GM12891 (cell line): Measurements from ENCODE around the gene VSIG10.

ENCODE experiments used
- DNase-seq: peaks from one replicate; pipeline ENCODE4 v3.0.0; 2011; ENCODE audit warnings: low spot score; ENCODE audit not compliant: insufficient read length
- FAIRE-seq: peaks from 2 replicates; lab custom pipeline; 2011; peaks lifted over from hg19 to GRCh38; lab: Jason Lieb, UNC
- PAX5 ChIP-seq: IDR thresholded peaks from 2 replicates; pipeline ENCODE4 v1.6.1; 2011; ENCODE audit warnings: low read length, moderate library complexity, mild to moderate bottlenecking; ENCODE audit not compliant: insufficient read depth, severe bottlenecking
- POLR2A ChIP-seq: IDR thresholded peaks from 2 replicates; pipeline ENCODE4 v1.6.1; 2011; ENCODE audit warnings: low read depth, low read length, control low read depth
- POLR2AphosphoS5 ChIP-seq: IDR thresholded peaks from 2 replicates; pipeline ENCODE4 v1.6.1; 2011; ENCODE audit warnings: low read depth, low read length, control low read depth
- POU2F2 ChIP-seq: IDR thresholded peaks from 2 replicates; pipeline ENCODE4 v1.6.1; 2011; ENCODE audit warnings: low read depth, mild to moderate bottlenecking, control low read depth, low read length, moderate library complexity
- SPI1 ChIP-seq: IDR thresholded peaks from 2 replicates; pipeline ENCODE4 v1.6.1; 2011; ENCODE audit warnings: low read depth, low read length, control low read depth
- TAF1 ChIP-seq: IDR thresholded peaks from 2 replicates; pipeline ENCODE4 v1.6.1; 2011; ENCODE audit warnings: low read depth, low read length, control low read depth

The VSIG10 gene

GRCh38 chr12:118060301-118061010, 43.4 kb downstream of the VSIG10 start:
- TF ChIP-seq TAF1 (no peak), POU2F2 (no peak)
- DNase-seq, result no peak
- FAIRE-seq, result peak; percentile 69

DNA sequence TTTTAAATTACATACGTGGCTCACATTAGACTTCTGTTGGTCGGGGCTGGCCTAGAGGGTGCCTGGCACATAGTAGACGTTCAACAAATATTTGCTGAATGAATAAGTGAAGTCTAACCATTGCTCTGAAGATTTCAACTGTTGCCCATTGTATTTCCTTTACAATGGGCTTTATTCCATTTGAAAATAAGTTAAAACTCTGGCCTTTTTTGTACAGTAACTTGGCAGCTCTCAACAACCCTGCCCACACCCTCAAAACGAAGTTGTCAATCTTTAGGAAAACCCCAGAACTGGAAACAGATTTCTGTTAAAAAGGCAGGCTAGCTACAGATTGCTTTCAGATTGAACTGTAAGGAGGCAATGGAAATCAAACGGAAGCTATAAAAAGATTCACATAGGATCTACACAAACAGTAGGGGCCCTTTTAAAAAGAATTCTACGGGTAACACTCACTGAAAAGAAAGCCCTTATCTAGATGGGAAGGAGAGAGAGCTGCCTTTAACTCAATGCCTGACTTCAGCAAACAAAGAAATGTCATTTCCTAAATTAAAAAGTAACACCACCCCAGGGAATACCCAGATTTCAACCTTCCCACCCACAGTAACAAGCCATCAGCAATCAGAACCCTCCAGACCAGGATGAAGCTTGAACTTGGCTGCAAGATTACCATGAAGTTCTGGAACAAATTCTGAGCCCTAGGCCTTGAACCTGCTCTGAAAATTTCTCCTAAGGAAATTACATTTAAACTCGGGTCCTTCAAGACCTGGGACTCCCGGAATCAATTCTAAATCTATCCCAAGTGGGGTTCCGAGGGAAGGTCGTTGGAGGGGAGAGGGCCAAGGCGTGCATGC, 44.2 kb downstream of the VSIG10 start:
- DNase-seq (no peak), FAIRE-seq (peak; percentile 51)
- TF ChIP-seq POLR2AphosphoS5 (no peak), PAX5 (no peak), TAF1 (no peak), SPI1 (no peak), POU2F2 (no peak), POLR2A (no peak)

- DNase-seq, result no peak
- TF ChIP-seq POLR2A (no peak), SPI1 (no peak)
- no peak for FAIRE-seq
Measured at GRCh38 chr12:118058881-118059280, 44.9 kb downstream of the VSIG10 start.

DNA sequence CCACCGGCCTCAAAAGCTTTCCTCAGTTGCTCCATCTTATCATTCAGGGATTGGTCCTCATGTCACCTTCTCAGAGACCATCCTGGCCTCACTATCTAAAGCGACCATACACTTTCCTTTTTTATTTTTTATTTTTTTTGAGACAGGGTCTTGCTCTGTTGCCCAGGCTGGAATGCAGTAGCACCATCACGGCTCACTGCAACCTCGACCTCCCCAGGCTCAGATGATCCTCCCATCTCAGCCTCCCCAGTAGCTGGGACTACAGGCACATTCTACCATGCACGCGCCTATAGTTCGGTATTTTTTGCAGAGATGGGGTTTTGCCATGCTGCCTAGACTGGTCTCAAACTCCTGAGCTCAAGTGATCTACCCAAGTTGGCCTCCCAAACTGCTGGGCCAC, 45.6 kb downstream of the VSIG10 start:
- DNase-seq (no peak), FAIRE-seq (no peak)
- TF ChIP-seq POU2F2 (no peak), POLR2AphosphoS5 (no peak), SPI1 (no peak), TAF1 (no peak), POLR2A (no peak), PAX5 (no peak)

DNA sequence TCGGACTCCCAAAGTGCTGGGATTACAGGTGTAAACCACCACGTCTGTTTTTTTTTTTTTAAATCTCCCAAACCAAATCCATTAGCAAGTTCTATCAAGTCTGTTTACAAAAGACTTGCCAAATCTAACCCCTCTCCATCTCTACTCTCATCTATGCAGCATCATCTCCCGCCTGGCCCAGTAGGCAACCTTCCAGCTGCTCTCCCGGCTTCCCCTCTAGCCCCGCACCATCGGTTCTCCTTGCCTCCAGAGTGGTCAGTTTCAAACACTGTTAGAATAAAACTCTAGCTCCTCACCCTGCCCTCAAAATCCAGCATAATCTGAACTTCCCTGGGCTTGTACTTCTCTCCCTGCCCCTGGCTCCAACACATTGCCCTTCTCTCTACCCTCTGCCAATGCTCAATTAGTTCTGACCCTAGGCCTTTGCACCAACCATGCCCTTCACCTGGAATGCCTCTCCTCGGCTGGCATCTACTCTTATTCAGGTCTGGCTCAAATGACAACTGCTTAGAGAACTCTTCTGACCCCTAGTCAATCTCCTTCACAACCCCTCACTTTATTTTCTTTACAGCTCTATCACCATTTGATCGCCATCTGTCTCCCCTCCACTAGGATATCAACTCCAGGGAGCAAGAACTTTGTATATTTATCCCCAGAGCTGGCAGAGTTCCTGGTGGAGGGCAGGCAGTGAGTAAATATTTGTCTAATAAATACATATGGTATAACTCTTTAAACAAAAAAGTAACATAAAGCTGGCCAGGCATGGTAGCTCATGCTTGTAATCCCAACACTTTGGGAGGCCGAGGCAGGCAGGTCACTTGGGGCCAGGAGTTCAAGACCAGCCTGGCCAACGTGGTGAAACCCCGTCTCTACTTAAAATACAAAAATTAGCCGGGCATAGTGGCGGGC, 47.7 kb downstream of the VSIG10 start:
- DNase-seq (no peak), FAIRE-seq (no peak)
- TF ChIP-seq POU2F2 (no peak), POLR2A (no peak), TAF1 (no peak), SPI1 (no peak), PAX5 (no peak), POLR2AphosphoS5 (no peak)

DNA sequence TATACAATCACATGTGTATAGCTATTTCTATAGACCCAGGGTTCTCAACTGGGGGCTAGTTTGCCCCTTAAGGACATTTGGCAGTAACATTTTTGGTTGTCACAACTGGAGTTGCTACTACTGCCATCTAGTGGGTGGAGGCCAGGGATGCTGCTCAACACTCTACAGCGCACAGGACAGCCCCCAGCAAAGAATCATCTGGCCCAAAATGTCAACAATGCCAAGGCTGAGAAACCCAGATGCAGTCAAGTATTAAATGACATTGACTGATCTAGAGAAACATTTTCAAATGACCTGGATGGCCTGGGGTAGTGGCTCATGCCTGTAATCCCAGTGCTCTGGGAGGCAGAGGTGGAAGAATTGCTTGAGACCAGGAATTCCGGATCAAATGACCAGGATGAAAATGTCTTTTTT, 48.7 kb downstream of the VSIG10 start:
- DNase-seq (no peak), FAIRE-seq (peak; percentile 76)
- no peak for TF ChIP-seq POLR2AphosphoS5
- TF ChIP-seq SPI1, result no peak
- no peak for TF ChIP-seq TAF1
- no peak for TF ChIP-seq POLR2A
- TF ChIP-seq POU2F2, result no peak
- no peak for TF ChIP-seq PAX5

GRCh38 chr12:118053071-118053985, 50.5 kb downstream of the VSIG10 start:
- DNase-seq (no peak), FAIRE-seq (no peak)
- no peak for TF ChIP-seq PAX5
- no peak for TF ChIP-seq TAF1
- TF ChIP-seq SPI1, result no peak

- FAIRE-seq, result no peak
Measured at GRCh38 chr12:118052324-118053070, 51.3 kb downstream of the VSIG10 start.

More at GRCh38 chr12:118052324-118053070, 51.3 kb downstream of the VSIG10 start:
- TF ChIP-seq SPI1 (no peak), POLR2A (no peak), POLR2AphosphoS5 (no peak), PAX5 (no peak), POU2F2 (no peak), TAF1 (no peak)
- no peak for DNase-seq
